Measurements from ENCODE around the gene MAP3K15.

The MAP3K15 gene

DNA sequence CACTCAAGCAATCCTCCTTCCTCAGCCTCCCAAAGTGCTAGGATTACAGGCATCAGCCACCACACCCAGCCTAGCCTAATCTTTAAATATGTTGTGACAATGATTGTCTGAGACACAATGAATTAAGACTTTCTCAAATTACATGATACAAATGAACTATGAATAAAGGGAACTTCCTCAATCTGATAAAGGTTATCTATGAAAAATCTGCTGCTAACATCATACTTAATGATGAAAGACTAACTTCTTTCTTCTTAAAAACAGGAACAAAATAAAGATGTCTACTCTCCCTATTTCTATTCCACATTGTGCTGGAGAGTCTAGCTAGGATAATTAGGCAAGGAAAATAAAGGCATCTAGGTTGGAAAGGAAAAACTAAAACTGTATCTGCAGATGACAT lies 111.6 kb downstream of the MAP3K15 start:
- no peaks in the 10 kb centered on the region for H3K79me2 ChIP-seq (ENCODE audit: control insufficient read depth, insufficient read depth, low read length, unreplicated experiment)
- no peak overlapping the region for H3K4me3 ChIP-seq (ENCODE audit: low read depth, low read length)
- H3K27me3 ChIP-seq (ENCODE audit: insufficient read depth, low read length): peaks cover 61% of the 10 kb centered on the region
- H3K27ac ChIP-seq (ENCODE audit: low read depth, low read length): no peak overlapping the region
- no peaks in the 10 kb centered on the region for H3K36me3 ChIP-seq (ENCODE audit: insufficient read depth, low read length)
- no peak overlapping the region for H2AFZ ChIP-seq (ENCODE audit: low read length, unreplicated experiment)
- H3K4me1 ChIP-seq (ENCODE audit: control insufficient read depth, insufficient read depth, low read length, unreplicated experiment): no peaks in the 10 kb centered on the region

DNA sequence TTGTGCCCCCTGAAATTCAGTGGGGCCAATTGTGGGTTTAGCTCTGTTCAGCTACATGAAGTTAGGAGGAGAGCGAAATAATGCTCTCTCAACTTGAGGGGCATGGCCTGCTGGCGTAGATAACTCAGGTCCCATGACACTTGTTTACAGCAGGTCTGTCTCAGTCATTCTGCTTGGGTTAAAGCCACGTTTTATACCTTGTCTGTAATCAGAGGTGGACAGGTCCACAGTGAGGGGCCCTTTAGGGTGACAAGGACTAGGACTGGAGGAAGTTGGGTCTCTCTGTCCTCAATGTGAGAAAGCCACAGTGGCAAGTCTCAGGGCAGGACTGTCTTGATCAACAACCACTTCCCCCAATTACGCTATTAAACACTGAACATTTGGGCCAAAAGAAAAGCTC lies 122.6 kb downstream of the MAP3K15 start:
- Histone ChIP-seq H3K27me3 (ENCODE audit: insufficient read depth, low read length) (peaks cover 48% of the 10 kb centered on the region), H3K27ac (ENCODE audit: low read depth, low read length) (no peak overlapping the region), H3K4me1 (ENCODE audit: control insufficient read depth, insufficient read depth, low read length, unreplicated experiment) (no peaks in the 10 kb centered on the region), H3K36me3 (ENCODE audit: insufficient read depth, low read length) (no peaks in the 10 kb centered on the region), H3K79me2 (ENCODE audit: control insufficient read depth, insufficient read depth, low read length, unreplicated experiment) (no peaks in the 10 kb centered on the region), H2AFZ (ENCODE audit: low read length, unreplicated experiment) (no peak overlapping the region), H3K4me3 (ENCODE audit: low read depth, low read length) (no peak overlapping the region)

DNA sequence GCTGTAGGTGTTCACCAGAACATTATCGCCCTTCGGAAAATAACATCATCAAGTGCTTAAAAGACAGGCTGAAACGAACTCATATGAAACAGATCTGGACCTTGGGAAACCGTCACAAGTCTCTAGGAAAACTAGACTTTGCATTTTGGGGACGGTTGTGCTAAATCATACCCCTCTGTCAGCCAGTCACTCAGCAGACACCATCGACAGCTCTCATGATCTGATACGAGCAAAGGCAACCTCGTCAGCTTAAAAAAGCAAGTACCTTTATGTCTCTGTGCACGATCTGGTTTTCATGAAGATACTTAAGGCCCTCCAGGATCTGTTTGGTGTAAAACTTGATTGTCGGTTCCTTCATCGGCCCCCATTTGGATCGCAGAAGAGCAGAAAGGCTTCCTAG lies 123.2 kb downstream of the MAP3K15 start:
- H2AFZ ChIP-seq (ENCODE audit: low read length, unreplicated experiment): no peak overlapping the region

GRCh38 chrX:19389227-19389845 lies 126.0 kb downstream of the MAP3K15 start:
- H3K79me2 ChIP-seq (ENCODE audit: control insufficient read depth, insufficient read depth, low read length, unreplicated experiment): no peaks in the 10 kb centered on the region
- no peaks in the 10 kb centered on the region for H3K36me3 ChIP-seq (ENCODE audit: insufficient read depth, low read length)
- no peak overlapping the region for H3K4me3 ChIP-seq (ENCODE audit: low read depth, low read length)
- peaks cover 44% of the 10 kb centered on the region for H3K27me3 ChIP-seq (ENCODE audit: insufficient read depth, low read length)
- H3K27ac ChIP-seq (ENCODE audit: low read depth, low read length): no peak overlapping the region
- H2AFZ ChIP-seq (ENCODE audit: low read length, unreplicated experiment): no peak overlapping the region
- no peaks in the 10 kb centered on the region for H3K4me1 ChIP-seq (ENCODE audit: control insufficient read depth, insufficient read depth, low read length, unreplicated experiment)

More for the DNA sequence above, 123.2 kb downstream of the MAP3K15 start:
- Histone ChIP-seq H3K79me2 (ENCODE audit: control insufficient read depth, insufficient read depth, low read length, unreplicated experiment) (no peaks in the 10 kb centered on the region), H3K4me3 (ENCODE audit: low read depth, low read length) (no peak overlapping the region), H3K4me1 (ENCODE audit: control insufficient read depth, insufficient read depth, low read length, unreplicated experiment) (no peaks in the 10 kb centered on the region), H3K36me3 (ENCODE audit: insufficient read depth, low read length) (no peaks in the 10 kb centered on the region), H3K27ac (ENCODE audit: low read depth, low read length) (no peak overlapping the region), H3K27me3 (ENCODE audit: insufficient read depth, low read length) (peaks cover 48% of the 10 kb centered on the region)

DNA sequence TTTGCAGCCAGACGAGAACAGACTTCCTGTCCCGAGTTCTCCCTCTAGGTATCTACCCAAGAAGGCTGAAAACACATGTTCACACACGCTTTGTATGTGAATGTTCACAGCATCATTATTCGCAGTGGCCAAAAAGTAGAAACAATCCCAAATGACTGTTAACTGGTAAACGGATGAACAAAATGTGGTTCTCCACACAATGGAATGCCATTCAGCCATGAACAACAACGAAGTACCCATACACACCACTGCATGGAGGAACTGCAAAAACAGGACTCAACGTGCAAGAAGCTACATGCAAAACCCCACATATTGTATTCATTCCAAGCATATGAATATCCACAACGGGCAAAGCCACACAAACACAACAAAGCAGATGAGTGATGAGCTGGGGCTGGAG lies 126.6 kb downstream of the MAP3K15 start:
- Histone ChIP-seq H2AFZ (ENCODE audit: low read length, unreplicated experiment) (no peak overlapping the region), H3K4me1 (ENCODE audit: control insufficient read depth, insufficient read depth, low read length, unreplicated experiment) (no peaks in the 10 kb centered on the region), H3K36me3 (ENCODE audit: insufficient read depth, low read length) (no peaks in the 10 kb centered on the region), H3K27ac (ENCODE audit: low read depth, low read length) (no peak overlapping the region), H3K27me3 (ENCODE audit: insufficient read depth, low read length) (peaks cover 45% of the 10 kb centered on the region), H3K4me3 (ENCODE audit: low read depth, low read length) (no peak overlapping the region), H3K79me2 (ENCODE audit: control insufficient read depth, insufficient read depth, low read length, unreplicated experiment) (no peaks in the 10 kb centered on the region)

- Histone ChIP-seq H3K79me2 (ENCODE audit: control insufficient read depth, insufficient read depth, low read length, unreplicated experiment) (no peaks in the 10 kb centered on the region), H3K4me3 (ENCODE audit: low read depth, low read length) (no peak overlapping the region), H3K27me3 (ENCODE audit: insufficient read depth, low read length) (peaks cover 51% of the 10 kb centered on the region), H3K36me3 (ENCODE audit: insufficient read depth, low read length) (no peaks in the 10 kb centered on the region), H3K4me1 (ENCODE audit: control insufficient read depth, insufficient read depth, low read length, unreplicated experiment) (no peaks in the 10 kb centered on the region), H2AFZ (ENCODE audit: low read length, unreplicated experiment) (no peak overlapping the region), H3K27ac (ENCODE audit: low read depth, low read length) (no peak overlapping the region)
Observed at GRCh38 chrX:19388064-19388679, 127.1 kb downstream of the MAP3K15 start.

GRCh38 chrX:19386679-19387078 lies 128.6 kb downstream of the MAP3K15 start:
- Histone ChIP-seq H3K27me3 (ENCODE audit: insufficient read depth, low read length) (peaks cover 47% of the 10 kb centered on the region), H3K4me3 (ENCODE audit: low read depth, low read length) (no peak overlapping the region), H2AFZ (ENCODE audit: low read length, unreplicated experiment) (no peak overlapping the region), H3K36me3 (ENCODE audit: insufficient read depth, low read length) (no peaks in the 10 kb centered on the region), H3K79me2 (ENCODE audit: control insufficient read depth, insufficient read depth, low read length, unreplicated experiment) (no peaks in the 10 kb centered on the region), H3K4me1 (ENCODE audit: control insufficient read depth, insufficient read depth, low read length, unreplicated experiment) (no peaks in the 10 kb centered on the region), H3K27ac (ENCODE audit: low read depth, low read length) (no peak overlapping the region)

GRCh38 chrX:19382555-19383145 lies 132.7 kb downstream of the MAP3K15 start:
- Histone ChIP-seq H2AFZ (ENCODE audit: low read length, unreplicated experiment) (no peak overlapping the region), H3K4me3 (ENCODE audit: low read depth, low read length) (no peak overlapping the region), H3K79me2 (ENCODE audit: control insufficient read depth, insufficient read depth, low read length, unreplicated experiment) (no peaks in the 10 kb centered on the region), H3K27me3 (ENCODE audit: insufficient read depth, low read length) (peaks cover 20% of the 10 kb centered on the region), H3K27ac (ENCODE audit: low read depth, low read length) (no peak overlapping the region), H3K36me3 (ENCODE audit: insufficient read depth, low read length) (no peaks in the 10 kb centered on the region), H3K4me1 (ENCODE audit: control insufficient read depth, insufficient read depth, low read length, unreplicated experiment) (no peaks in the 10 kb centered on the region)

DNA sequence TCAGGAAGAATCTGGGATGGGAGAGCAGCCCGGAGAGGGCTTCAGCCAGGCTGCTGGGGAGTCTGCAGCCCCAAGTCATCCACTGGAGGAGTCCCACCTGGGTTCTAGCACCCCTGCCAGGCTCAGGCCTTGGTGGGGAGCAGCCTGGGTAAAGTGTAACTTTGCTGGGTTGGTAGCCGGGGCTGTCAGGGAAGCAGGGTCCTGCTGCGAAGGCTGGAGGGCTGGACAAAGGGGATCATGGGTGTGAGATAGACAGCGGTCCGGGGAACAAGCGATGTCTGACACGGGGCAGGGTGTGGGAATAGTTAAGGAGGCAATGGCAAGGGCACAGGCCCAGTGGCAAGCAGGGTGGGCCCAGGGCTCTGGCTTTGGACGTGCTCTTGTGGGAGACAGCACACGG lies 134.0 kb downstream of the MAP3K15 start:
- Histone ChIP-seq H3K79me2 (ENCODE audit: control insufficient read depth, insufficient read depth, low read length, unreplicated experiment) (no peaks in the 10 kb centered on the region), H3K27me3 (ENCODE audit: insufficient read depth, low read length) (peaks cover 20% of the 10 kb centered on the region), H3K36me3 (ENCODE audit: insufficient read depth, low read length) (no peaks in the 10 kb centered on the region), H2AFZ (ENCODE audit: low read length, unreplicated experiment) (no peak overlapping the region), H3K4me3 (ENCODE audit: low read depth, low read length) (no peak overlapping the region), H3K27ac (ENCODE audit: low read depth, low read length) (no peak overlapping the region), H3K4me1 (ENCODE audit: control insufficient read depth, insufficient read depth, low read length, unreplicated experiment) (no peaks in the 10 kb centered on the region)

DNA sequence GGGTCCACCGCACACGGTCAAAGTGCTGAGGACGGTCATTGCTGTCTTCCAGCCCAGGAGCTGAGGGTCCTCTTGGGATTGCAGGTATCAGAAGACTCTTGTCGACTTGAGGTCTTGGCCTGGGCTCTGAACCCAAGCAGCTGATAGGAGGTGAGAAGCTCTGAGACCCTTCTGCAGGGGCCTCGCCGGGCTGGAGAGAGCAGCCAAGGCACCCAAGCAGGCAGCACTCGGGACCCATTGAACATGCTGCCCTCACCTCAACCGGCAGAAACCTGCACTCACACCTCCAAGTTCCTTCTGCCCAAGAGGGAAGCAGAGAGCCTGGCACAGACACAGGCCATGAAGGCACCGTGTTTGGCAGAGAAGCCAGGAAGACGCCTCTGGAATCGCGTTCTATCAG lies 137.5 kb downstream of the MAP3K15 start:
- Histone ChIP-seq H2AFZ (ENCODE audit: low read length, unreplicated experiment) (no peak overlapping the region), H3K4me3 (ENCODE audit: low read depth, low read length) (no peak overlapping the region), H3K27ac (ENCODE audit: low read depth, low read length) (no peak overlapping the region), H3K36me3 (ENCODE audit: insufficient read depth, low read length) (no peaks in the 10 kb centered on the region), H3K79me2 (ENCODE audit: control insufficient read depth, insufficient read depth, low read length, unreplicated experiment) (no peaks in the 10 kb centered on the region), H3K27me3 (ENCODE audit: insufficient read depth, low read length) (peaks cover 7% of the 10 kb centered on the region; the same call in 1 of the 2 replicates), H3K4me1 (ENCODE audit: control insufficient read depth, insufficient read depth, low read length, unreplicated experiment) (peaks cover 2% of the 10 kb centered on the region)

DNA sequence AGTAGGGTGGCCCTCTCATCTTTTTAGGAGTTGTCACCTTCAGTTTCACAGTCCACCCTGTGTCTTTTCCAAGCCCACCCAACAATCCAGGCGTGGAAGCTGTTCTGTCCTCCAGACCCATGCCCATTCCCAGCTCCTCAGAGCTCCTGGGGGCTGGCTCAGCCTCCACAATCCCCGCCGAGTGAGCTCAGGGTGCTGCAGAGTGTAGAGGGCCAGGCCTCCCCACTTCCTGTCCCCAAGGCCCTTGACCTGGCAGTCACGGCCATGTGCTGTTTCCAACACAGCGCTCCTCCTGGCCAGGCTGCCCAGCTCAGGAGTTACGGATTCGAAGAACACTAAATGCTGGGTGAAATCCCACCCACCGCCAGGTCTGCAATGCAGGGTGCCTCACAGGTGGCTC lies 139.8 kb downstream of the MAP3K15 start:
- H3K4me1 ChIP-seq (ENCODE audit: control insufficient read depth, insufficient read depth, low read length, unreplicated experiment): peaks cover 2% of the 10 kb centered on the region
- H3K79me2 ChIP-seq (ENCODE audit: control insufficient read depth, insufficient read depth, low read length, unreplicated experiment): no peaks in the 10 kb centered on the region
- no peaks in the 10 kb centered on the region for H3K36me3 ChIP-seq (ENCODE audit: insufficient read depth, low read length)
- H2AFZ ChIP-seq (ENCODE audit: low read length, unreplicated experiment): no peak overlapping the region
- H3K4me3 ChIP-seq (ENCODE audit: low read depth, low read length): no peak overlapping the region
- H3K27ac ChIP-seq (ENCODE audit: low read depth, low read length): no peak overlapping the region
- peaks cover 4% of the 10 kb centered on the region; the same call in 1 of the 2 replicates for H3K27me3 ChIP-seq (ENCODE audit: insufficient read depth, low read length)
